AG09319 (cell line): Measurements from ENCODE around the gene TAF4.

ENCODE experiments used
- DNase-seq: peaks from one replicate; pipeline ENCODE4 v3.0.0-alpha.2; 2010; ENCODE audit warnings: low read depth; ENCODE audit errors: extremely low read depth
- CTCF ChIP-seq: IDR thresholded peaks from 2 replicates; pipeline ENCODE4 v1.5.1; 2011; ENCODE audit warnings: low read depth, mild to moderate bottlenecking, inconsistent platforms, low read length, moderate library complexity

TAF4 gene

GRCh38 chr20:61927193-61927825, 138.4 kb downstream of the TAF4 start:
- no peak for DNase-seq
- no peak for TF ChIP-seq CTCF

GRCh38 chr20:61926796-61927192, 138.9 kb downstream of the TAF4 start:
- no peak for DNase-seq
- TF ChIP-seq CTCF: no peak

- DNase-seq: no peak
- TF ChIP-seq CTCF: no peak
These were observed 139.4 kb downstream of the TAF4 start for GRCh38 chr20:61926253-61926613.

GRCh38 chr20:61925555-61926252, 140.0 kb downstream of the TAF4 start:
- no peak for TF ChIP-seq CTCF
- DNase-seq: no peak

GRCh38 chr20:61924858-61925554, 140.7 kb downstream of the TAF4 start:
- TF ChIP-seq CTCF: no peak
- no peak for DNase-seq
